HG02981 (cell line): Measurements from ENCODE around the gene TANGO2.

ENCODE experiments used
- ATAC-seq: cut with Tn5 transposase; IDR thresholded peaks from one replicate; pipeline ENCODE4 v1.9.1; 2021; ENCODE audit warnings: mild to moderate bottlenecking, moderate library complexity; ENCODE audit not compliant: unreplicated experiment

Gene TANGO2

DNA sequence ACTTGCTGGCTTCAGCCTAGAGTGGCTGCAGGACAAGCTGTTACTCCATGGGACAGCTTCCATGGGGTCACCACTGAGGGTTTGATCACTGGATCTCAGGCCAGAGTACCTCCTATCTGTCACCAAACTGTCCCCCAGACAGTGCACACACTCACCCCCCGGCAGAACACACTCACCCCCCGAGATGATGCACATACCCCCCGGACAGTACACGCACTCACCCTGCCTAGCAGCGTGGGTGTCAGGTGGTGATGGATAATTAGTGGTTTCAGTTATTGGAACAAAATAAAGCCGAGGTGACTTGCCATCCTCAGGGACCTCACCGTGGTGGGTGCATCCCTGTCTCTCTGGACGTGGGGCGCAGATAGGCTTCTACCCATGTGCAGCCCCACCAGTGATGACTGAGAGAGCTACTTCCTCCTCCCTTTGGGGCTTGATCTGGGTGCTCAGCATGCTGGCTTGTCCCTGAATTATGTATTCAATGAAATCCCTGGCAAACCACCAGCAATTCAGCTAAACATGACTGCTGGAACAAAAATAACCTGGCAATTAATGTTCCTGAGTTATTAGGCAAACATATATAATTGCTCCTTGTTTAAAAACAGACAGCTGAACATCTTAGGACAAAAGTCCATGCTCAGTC is 18.9 kb downstream of the TANGO2 start:
- ATAC-seq: no peak

DNA sequence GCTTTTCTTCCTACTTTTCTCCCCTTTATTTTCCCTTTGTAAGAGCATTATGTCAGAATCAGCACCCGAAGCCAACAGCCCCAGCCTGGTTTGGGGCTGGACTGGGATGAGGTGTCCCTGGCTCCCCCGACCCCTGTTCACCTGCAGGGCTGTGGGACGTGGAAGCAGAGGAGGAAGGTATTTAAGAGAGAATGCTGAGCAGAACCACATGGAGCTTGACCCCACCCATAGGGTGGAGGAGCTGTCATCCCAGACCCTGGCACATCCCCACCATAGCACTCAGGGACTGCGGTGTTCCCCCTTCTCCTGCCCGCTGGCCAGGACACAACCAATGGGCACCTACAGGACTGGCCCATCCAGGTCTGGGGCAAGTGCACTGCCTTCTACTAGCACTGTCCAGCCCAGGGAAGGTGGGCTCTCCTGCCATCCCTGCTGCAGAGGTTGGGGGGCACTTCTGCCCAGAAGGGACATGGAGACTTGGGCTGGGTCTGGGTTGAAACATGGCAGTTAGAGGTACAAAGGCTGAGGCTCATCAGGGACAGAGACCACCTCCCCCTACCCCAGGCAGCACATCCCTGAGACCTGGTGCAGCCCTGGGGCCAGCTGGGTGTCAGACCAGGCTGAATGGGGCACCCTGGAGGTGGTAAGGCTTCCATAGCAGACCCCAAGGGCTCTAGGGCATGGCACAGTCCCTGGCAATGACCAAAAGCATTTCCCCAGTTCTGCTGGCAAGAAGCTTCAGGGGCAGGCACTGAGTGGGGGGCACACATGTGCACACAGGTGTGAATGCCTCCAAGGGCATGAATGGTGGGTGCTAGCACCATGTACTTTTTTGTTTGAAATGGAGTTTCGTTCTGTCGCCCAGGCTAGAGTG is 19.7 kb downstream of the TANGO2 start:
- ATAC-seq: no peak

DNA sequence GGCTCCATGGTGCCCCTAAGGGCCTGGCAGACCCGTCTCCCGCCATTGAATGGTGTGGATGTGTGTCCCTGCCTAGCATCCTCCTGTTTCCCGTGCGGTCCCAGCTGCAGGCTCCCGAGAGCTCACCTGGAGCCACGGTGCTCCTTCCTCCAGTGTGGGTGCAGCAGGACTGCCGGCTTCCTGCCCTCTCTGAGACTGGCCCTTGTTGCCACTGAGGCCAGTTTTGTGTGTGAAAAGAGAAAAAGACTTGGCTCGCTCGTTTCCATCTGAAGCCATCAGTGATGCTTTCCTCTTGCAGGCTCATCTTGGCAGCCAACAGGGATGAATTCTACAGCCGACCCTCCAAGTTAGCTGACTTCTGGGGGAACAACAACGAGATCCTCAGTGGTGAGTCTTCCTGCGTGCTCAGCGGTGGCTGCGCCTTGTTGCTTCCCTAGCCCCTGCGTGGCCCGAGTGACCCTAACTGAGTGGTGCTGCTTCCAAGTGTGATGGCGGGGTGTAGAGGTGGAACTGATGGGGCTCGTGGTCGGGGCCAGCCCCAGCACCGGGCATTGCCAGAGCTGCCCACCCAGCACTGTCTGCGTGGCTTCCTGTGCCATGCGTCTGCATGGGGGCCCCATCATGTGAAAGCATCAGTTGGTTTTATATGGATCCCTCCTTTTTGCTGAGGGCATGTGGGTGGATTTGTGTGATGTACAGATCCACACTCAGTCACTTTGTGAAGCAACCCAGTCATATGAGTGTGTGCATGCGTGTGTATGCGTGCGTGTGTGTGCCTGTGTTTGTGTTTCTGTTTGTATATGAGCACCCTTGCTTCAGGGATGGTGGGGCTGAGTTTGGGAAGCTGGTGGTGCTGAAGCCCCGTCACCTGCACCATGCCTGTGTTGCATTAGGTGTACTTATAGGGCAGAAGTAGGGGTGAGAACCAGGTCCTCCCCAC is 22.4 kb downstream of the TANGO2 start:
- no peak for ATAC-seq

DNA sequence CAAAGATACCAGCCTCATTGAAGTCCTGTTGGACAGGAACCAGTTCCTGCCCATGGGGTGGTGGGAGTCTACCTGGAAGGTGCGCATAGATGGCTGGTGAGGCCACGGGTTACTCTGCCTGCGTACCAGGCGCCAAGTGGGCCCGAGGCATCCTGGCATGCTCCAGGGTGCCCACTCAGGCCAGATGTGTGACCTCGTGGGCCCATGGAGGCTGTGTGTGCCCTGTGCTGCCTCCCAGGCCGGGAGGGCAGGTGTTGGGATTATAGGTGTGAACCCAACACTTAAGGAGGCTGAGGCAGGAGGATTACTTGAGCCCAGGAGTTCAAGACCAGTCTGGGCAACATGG is 23.1 kb downstream of the TANGO2 start:
- no peak for ATAC-seq

DNA sequence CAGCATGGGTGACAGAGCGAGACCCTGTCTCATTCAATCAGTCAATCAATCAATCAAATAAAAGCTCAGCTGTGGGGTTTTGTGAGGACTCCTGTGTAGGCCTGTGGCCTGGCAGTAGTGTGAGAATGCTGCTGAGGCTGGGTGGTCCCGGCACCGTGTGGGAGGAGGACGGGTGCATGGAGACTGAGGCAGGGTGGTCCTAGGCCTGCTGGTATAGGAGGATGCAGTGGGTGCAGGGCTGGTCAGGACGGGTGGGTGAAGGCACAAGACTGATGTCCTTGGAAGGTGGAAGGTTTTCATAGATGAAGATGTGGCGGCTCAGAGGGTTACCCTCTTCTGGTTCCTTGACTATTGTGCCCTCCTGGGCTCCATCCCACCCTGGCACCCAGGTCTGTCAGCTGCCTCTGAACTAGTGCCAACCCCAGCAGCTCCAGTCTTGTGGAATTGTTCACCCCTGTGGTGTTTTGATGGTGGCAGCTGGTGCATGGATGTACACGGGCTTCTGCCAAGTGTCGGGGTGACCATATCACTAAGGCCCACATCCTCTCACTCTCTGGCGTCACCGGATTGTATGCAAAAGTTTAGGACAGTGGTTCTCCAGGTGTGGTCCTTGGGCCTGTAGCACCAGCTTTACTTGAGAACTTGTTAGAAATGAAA is 23.7 kb downstream of the TANGO2 start:
- no peak for ATAC-seq

DNA sequence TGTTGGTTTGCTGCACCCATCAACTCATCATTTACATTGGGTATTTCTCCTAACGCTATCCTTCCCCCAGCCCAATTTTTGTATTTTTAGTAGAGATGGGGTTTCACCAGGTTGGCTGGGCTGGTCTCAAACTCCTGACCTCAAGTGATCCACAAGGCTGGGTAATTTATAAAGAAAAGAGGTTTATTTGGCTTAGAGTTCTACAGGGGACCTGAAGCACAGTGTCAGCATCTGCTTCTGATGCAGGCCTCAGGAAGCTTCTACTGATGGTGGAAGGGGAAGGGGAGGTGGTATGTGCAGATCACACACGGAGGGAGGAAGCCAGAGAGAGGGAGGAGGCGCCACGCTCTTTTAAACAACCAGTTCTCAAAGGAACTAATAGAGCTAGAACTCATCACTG is 25.8 kb downstream of the TANGO2 start:
- no peak for ATAC-seq

DNA sequence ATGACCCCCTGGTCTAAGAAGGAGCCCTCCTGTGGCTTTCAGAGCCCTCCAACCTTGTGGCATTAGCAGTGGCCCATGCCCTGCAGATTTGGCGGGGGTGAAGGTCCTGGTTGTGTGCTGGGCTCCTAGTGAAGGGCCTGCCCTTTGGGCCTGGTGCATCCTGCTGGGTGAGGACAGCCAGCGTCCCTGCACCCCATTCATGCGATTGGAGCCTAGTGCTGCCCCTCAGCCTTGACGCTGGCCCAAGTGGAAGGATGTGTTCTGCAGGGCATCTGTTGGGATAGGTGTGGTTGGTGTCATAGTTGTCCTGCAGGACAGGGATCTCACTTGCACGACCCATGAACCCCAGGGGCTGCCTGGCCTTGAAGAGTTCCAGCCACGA is 31.0 kb downstream of the TANGO2 start:
- no peak for ATAC-seq

DNA sequence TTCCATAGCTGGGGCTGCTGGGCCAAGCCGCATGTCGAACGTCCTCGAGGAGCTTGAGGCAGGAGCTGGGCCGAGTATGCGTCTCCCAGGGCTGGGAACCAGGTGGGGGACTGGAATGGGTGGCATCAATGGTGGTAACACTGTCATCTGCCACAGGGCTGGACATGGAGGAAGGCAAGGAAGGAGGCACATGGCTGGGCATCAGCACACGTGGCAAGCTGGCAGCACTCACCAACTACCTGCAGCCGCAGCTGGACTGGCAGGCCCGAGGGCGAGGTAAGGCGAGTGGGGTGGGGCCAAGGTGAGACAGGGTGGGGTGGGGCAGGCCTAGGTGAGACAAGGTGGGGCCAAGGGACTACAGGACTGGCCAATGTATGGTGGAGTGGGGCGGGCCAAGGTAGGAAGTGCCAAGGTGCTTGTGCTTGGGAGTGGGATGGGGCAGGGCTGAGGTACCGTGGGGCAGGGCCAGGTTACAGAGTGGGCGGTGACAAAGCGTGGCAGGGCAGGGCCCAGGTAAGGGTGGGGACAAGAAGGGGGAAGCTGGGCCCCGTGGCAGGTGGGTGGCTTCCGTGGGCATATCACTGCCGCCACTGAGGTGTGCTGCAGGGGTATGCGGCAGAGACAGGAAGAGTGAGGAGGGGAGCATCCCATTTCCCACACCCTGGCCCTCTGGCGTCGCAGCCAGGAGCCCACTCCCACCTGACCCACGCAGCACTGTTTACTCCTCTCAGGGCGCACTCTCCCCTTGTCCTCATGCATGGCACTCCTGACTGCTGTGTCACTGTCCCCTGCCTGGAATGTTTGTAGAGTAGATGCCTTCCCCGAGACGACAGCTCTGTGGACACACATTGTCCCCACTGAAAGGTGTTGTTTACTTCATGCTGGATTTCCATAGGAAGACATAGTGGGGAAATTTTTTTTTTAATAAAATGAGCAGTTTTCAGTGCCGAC is 31.7 kb downstream of the TANGO2 start:
- ATAC-seq: no peak

DNA sequence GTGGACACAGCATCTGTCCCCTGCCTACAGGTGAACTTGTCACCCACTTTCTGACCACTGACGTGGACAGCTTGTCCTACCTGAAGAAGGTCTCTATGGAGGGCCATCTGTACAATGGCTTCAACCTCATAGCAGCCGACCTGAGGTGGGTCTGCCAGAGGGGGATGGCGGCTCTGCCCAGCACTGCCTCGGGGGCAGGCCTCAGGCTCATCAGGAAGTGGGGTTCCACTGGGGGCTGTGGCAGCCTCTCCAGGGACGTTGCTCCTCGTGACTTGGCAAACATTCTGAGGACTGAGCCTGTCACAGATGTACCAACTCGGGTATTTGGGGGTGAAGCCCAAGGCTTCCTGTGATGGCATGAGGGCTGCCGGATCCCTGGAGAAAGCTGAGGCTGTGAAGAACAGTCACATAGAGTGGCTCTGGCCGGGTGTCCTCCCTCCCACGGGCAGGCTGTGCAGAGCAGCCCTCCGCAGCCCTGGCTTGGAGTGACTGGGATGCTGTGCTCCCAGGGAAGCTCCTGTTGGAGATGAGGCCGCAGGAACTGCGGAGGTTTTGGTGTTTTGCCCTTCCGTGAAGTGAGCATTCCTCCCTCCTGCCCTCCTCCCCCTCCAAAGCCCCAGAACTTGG is 32.6 kb downstream of the TANGO2 start:
- no peak for ATAC-seq

DNA sequence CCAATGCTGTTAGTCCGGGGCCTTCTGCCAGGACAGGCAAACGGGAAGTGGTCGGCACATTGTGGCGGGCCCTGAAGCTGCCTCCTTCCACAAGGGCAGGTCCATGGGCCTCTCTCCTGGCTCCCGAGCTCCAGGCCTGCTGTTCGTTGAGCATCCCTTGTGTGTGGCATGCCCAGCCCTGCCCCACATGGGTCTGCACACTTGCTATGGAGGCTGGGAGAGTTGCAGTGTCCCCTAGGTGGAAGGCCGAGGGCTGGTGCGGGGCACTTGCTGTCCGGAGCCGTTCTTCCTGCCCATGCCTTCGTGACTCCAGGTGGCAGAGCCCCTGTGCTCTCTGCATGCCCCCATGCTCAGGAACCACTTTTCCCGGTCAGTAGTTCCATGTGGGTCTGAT is 33.1 kb downstream of the TANGO2 start:
- ATAC-seq: no peak

DNA sequence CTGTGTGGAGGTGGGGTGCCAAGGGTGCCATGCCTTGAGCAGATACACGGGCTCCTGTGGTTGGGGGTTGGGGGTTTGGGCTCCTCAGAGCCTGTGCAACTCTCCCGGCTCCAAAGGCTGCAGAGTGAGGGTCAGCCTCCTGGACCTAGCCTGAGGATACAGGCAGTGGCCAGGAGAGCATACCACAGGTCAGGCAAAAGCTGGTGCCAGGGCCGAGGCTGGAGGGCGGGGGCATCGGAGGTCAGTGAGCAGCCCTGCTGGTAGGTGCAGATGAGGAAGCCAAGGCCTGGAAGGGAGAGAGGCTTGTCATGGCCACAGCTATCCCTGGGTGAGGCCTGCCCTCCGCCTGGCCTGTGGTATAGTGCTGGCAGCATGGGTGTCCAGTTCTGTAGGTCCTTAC is 33.6 kb downstream of the TANGO2 start:
- no peak for ATAC-seq

DNA sequence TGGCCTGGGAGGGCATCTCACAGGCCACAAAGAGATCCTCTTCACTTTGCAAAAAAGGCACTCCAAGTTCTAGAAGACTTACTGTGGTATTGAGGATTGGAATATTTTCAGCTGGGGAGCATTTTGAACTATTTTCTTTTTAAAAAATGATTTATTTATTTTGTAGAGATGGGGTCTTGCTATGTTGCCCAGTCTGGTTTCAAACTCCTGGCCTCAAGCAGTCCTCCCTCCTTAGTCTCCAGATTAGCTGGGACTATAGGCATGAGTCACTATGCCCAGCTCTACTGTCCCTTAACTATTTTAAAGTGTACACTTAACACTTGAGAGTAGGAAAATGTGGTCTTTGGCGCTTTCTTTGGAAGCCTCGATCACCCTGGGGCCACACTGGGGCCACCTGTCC is 34.2 kb downstream of the TANGO2 start:
- no peak for ATAC-seq

DNA sequence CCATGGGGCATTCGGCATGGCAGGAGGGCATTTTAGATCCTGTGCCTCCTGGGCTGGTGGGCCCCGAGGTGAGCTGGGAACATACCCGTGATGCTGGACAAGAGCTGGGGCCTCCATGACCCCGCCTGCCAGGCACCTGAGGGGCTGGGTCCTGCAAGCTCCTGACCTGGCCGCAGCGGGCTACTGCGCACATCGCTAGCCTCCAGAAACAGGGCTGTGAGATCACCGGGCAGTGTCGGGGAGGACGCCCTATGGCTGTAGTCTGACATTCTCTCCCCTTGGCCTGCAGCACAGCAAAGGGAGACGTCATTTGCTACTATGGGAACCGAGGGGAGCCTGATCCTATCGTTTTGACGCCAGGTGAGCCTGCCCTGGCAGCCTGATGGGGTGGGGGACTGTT is 34.7 kb downstream of the TANGO2 start:
- ATAC-seq: no peak

DNA sequence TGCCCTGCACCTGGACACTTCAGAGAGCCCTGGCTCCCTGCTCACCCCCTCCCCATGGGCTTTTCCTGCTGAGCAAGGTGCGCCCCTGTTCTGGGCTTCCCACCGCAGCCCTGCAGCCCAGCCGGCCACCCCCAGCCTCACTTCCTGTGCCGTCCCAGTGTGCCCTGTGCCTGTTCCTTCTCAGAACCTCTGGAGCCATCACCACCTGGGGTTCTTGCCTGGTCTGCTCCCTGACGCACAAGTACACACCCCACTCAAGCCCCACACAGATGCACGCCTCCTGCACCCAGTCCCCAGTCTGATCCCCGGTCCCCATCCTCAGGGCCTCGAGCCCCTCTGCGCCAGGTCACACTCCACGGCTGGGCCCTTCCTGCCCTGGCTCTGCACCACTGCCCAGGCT is 35.3 kb downstream of the TANGO2 start:
- no peak for ATAC-seq

DNA sequence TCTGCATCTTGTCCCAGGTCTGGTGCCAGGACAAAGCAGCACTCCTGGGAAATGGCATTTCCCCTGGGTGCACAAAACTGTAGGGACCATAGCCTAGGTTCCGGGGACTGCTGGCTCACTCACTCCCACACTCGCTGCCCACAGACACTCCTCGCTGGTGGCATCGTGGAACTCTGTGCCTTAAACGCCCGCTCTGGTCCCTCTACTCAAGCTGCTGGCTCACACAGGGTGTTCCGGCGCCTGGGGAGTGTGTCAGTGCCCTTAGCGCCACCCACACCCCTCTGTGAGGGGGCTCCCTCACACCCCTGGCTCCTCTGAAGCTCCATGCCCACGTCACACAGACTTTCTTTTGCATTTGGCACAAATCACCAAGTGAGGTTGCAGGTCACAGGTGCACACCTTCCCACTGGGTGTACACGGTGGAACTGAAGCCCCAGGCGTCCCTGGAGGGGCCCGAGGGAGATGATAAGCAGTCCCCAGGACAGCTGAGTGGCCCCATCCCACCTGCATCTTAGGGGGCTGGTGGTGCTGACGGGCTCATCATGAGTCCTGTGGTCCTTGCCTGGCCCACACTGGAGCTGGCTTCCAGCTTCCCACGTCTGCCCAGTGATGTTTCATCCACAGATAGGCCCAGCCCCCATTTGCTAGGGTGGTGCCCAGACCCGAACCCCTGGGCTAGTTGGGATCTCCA is 35.9 kb downstream of the TANGO2 start:
- ATAC-seq: no peak

DNA sequence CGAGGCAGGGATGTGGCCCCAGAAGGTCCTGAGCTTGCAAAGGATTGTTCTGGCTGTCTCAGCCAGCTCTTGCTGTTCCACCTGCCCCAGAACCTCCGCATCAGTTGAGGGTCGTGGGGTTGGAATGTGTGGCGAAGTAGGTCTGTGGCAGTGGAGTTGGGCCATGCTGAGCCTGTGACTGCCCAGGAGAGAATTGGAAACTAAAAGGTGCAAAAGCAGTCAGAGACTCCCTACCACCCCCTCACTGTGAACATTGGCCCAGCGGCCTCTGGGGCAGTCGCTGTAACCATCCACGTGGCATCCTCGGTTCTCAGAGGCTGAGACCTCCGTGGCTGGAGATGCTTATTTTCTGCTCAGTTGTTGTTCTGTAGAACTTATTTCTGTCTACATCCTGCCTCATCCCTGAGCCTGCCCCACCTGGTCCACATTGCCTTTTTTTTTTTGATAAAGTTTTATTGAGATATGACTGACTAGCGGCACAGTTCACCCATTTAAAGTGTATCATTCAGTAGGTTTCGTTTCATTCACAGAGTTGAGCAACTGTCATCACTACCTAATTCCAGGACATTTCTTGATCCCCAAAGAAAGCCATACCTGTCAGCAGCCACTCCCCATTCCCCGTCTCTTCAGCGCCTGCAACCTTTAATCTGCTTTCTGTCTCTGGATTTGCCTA is 36.8 kb downstream of the TANGO2 start:
- ATAC-seq: no peak

DNA sequence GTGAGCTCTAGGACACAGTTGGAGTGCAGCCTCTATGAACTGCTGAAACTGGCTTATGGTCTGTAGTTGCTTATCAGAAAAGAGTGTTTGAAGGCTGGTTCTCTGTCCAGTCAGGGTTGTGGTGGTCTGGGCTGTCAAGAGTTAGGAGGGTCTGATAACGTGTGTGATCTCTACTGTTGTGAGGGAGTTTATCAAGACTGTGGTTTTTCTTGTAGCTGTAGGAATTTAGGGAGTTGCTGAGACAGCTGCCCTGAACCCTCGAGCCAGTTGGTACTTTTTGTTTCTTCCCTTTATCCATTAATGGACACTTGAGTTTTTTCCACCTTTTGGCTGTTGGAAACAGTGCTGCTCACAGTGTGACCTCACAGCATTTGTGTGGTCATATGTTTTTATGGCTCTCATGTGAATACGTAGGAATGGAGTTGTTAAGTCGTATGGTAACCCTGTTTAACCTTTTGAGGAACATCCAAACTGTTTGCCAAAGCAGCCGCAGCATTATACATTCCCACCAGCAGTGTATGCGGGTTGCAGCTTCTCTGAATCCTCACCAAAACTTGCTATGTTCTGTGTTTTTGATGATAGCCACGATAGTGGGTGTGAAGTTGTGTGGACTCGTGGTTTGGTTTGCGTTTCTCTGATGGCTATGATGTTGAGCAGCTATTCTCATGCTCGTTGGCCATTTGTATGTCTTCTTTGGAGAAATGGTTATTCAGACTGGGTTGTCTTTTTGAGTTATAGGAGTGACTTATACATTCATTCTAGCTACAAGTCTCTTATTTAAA is 38.3 kb downstream of the TANGO2 start:
- no peak for ATAC-seq
